Stimulated activated CD4-positive, alpha-beta T cell treated with anti-CD3 and anti-CD28 coated beads, Interleukin-4, amount 100 ng/mL, for 4 hours (primary cell): ENCODE results near the gene ACSS1.

Experiments
- DNase-seq, 2 experiments: peaks; one replicate each; pipeline ENCODE4 v3.0.0-alpha.2; 2020

ACSS1 gene

GRCh38 chr20:25058051-25058846 is at the start of gene ACSS1:
Gene ACSS1, minus strand, starts transcription at chr20:25058139. Its CDS starts 37 bp downstream, at chr20:25058102.
- DNase-seq: peak; percentile 61 to 71

- no peak for DNase-seq
These were observed 45.6 kb upstream of the ACSS1 start for GRCh38 chr20:25103526-25103925.

GRCh38 chr20:25100914-25101313 is 43.0 kb upstream of the ACSS1 start:
- DNase-seq: no peak

- no peak for DNase-seq
These were observed 41.7 kb upstream of the ACSS1 start for GRCh38 chr20:25099601-25100140.

GRCh38 chr20:25097498-25097897 is 39.6 kb upstream of the ACSS1 start:
- no peak for DNase-seq

- peak; percentile 33 to 51 for DNase-seq
These were observed 32.8 kb upstream of the ACSS1 start for GRCh38 chr20:25090492-25091429.

- DNase-seq: no peak
These were observed 31.7 kb upstream of the ACSS1 start for GRCh38 chr20:25089662-25090061.

- DNase-seq: no peak
These were observed 31.2 kb upstream of the ACSS1 start for GRCh38 chr20:25089096-25089495.

GRCh38 chr20:25088267-25088666 is 30.3 kb upstream of the ACSS1 start:
- DNase-seq: no peak

GRCh38 chr20:25087186-25087929 is 29.4 kb upstream of the ACSS1 start:
- no peak for DNase-seq

GRCh38 chr20:25085756-25086495 is 28.0 kb upstream of the ACSS1 start:
- DNase-seq: no peak

GRCh38 chr20:25084626-25085187 is 26.8 kb upstream of the ACSS1 start:
- no peak for DNase-seq

GRCh38 chr20:25083773-25084625 is 26.1 kb upstream of the ACSS1 start:
- DNase-seq: no peak

- DNase-seq: no peak
These were observed 25.3 kb upstream of the ACSS1 start for GRCh38 chr20:25083141-25083772.

- DNase-seq: no peak
These were observed 24.5 kb upstream of the ACSS1 start for GRCh38 chr20:25082498-25082873.

- DNase-seq: no peak
These were observed 24.0 kb upstream of the ACSS1 start, which contains the start of gene VSX1 for GRCh38 chr20:25081730-25082497. Gene VSX1, minus strand, starts transcription at chr20:25082141. Its CDS starts 45 bp downstream, at chr20:25082096.

GRCh38 chr20:25081065-25081729 is 23.3 kb upstream of the ACSS1 start:
- peak in 1 of 2 experiments; percentile 43 for DNase-seq

- DNase-seq: no peak
These were observed 21.2 kb upstream of the ACSS1 start for GRCh38 chr20:25079171-25079570.

- DNase-seq: no peak
These were observed 20.7 kb upstream of the ACSS1 start for GRCh38 chr20:25078662-25079061.
